SHP77 treated with DMSO at 0.1 percent for 48 hours (cell line): ENCODE data around the gene SGMS1.
"Not testable (repeated sequence)": the region's sequence is repeated elsewhere in the genome, so short reads cannot be mapped to it uniquely, and the experiment has no call there.

Experiments
- DNase-seq: peaks from one replicate; lab custom pipeline; 2025; lab: John Stamatoyannopoulos, UW

Gene SGMS1

GRCh38 chr10:50299948-50300669 lies 323.6 kb downstream of the SGMS1 start:
- DNase-seq: no peak

GRCh38 chr10:50295367-50295766 lies 328.4 kb downstream of the SGMS1 start:
- DNase-seq: no peak

- DNase-seq: no peak
Observed at GRCh38 chr10:50294582-50294981, 329.2 kb downstream of the SGMS1 start.

GRCh38 chr10:50293513-50294313 lies 330.0 kb downstream of the SGMS1 start:
- DNase-seq: no peak

GRCh38 chr10:50291261-50291850 lies 332.4 kb downstream of the SGMS1 start:
- DNase-seq: no peak

- no peak for DNase-seq
Observed at GRCh38 chr10:50289196-50289595, 334.6 kb downstream of the SGMS1 start.

GRCh38 chr10:50286996-50287803 lies 336.6 kb downstream of the SGMS1 start:
- no peak for DNase-seq

- no peak for DNase-seq
Observed at GRCh38 chr10:50286517-50286916, 337.2 kb downstream of the SGMS1 start.

- DNase-seq: no peak
Observed at GRCh38 chr10:50281967-50282522, 341.7 kb downstream of the SGMS1 start.

GRCh38 chr10:50281210-50281966 lies 342.4 kb downstream of the SGMS1 start:
- no peak for DNase-seq

- no peak for DNase-seq
Observed at GRCh38 chr10:50280049-50280841, 343.5 kb downstream of the SGMS1 start.

- DNase-seq: no peak
Observed at GRCh38 chr10:50279489-50279888, 344.3 kb downstream of the SGMS1 start.

GRCh38 chr10:50275650-50276235 lies 348.0 kb downstream of the SGMS1 start:
- no peak for DNase-seq

GRCh38 chr10:50272531-50272930 lies 351.2 kb downstream of the SGMS1 start:
- no peak for DNase-seq

GRCh38 chr10:50271564-50272250 lies 352.0 kb downstream of the SGMS1 start:
- no peak for DNase-seq

GRCh38 chr10:50267877-50268276 lies 355.9 kb downstream of the SGMS1 start:
- DNase-seq: not testable (repeated sequence)

GRCh38 chr10:50262625-50263024 lies 361.1 kb downstream of the SGMS1 start:
- DNase-seq: not testable (repeated sequence)

GRCh38 chr10:50260791-50261281 lies 362.9 kb downstream of the SGMS1 start:
- no peak for DNase-seq
